Stimulated activated CD4-positive, alpha-beta T cell treated with anti-CD3 and anti-CD28 coated beads, Interleukin-2, amount 100 ng/mL, for 4 hours (primary cell): ENCODE results near the gene RABGEF1.
"Not testable (repeated sequence)": the region's sequence is repeated elsewhere in the genome, so short reads cannot be mapped to it uniquely, and the experiment has no call there.

Source experiments
- DNase-seq: peaks from one replicate; pipeline ENCODE4 v3.0.0-alpha.2; 2020; ENCODE audit warnings: low read depth

The RABGEF1 gene

DNA sequence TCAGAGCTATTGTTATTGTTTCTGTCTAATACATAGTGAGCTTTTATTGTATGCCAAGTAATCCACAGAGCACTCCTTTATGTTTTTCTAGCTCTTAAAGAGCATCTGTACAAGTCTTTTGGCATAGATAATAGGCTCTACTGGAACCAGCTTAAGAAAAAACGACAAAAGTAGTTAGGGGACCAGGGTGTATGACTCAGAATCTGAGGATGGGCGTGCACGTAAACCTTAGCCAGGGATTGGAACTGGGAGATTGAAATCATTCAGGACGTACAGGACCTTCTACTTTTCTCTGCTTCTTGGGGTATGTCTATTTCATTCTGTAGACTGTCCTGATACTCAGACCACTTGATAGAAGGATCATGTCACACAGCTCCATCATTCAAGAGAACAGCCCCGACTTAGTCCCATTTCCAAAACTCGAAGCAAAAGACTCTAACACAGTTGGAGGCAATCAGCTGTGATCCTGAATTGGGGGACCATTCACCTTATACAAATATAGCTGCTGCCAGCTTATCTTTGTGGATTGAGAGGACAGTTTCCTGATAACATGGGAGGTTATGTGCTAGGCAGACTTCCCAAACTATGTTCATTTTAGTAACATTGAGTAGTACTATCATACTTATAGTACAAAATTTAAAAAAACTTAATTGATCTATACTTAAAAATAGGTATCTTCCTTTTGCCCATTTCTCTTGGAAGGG, 24.9 kb downstream of the RABGEF1 start:
- not testable (repeated sequence) for DNase-seq

DNA sequence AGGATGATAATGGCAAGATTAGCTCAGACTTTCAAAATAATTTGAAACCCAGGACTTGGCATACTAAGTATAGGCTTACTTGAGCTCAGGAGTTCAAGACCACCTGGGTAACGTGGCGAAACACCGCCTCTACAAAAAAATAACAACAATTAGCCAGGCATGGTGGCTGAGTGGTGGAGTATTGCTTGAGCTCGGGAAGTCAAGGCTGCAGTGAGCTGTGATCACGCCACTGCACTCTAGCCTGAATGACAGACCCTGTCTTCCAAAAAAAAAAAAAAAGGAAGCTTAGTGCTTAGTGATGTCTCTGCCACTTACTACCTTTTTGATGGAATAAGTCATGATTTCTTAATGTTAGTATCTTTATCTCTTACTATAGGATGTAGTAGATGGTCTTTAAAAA, 25.5 kb downstream of the RABGEF1 start:
- DNase-seq, result no peak

DNA sequence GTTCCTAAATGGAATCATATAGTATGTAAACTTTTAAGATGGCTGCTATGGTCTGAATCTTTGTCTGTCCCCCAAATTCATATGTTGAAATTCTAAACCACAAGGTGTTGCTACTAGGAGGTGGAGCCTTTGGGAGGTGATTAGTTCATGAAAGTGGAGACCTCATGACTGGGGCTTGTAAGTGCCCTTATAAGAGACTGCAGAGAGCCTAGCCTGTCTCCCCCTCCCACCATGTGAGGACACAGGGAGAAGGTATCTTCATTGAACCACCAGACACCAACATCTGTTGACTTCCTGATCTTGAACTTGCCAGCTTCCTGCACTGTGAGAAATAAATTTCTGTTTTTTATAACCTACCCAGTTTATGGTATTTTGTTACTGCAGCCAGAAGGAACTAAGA, 27.0 kb downstream of the RABGEF1 start:
- not testable (repeated sequence) for DNase-seq

DNA sequence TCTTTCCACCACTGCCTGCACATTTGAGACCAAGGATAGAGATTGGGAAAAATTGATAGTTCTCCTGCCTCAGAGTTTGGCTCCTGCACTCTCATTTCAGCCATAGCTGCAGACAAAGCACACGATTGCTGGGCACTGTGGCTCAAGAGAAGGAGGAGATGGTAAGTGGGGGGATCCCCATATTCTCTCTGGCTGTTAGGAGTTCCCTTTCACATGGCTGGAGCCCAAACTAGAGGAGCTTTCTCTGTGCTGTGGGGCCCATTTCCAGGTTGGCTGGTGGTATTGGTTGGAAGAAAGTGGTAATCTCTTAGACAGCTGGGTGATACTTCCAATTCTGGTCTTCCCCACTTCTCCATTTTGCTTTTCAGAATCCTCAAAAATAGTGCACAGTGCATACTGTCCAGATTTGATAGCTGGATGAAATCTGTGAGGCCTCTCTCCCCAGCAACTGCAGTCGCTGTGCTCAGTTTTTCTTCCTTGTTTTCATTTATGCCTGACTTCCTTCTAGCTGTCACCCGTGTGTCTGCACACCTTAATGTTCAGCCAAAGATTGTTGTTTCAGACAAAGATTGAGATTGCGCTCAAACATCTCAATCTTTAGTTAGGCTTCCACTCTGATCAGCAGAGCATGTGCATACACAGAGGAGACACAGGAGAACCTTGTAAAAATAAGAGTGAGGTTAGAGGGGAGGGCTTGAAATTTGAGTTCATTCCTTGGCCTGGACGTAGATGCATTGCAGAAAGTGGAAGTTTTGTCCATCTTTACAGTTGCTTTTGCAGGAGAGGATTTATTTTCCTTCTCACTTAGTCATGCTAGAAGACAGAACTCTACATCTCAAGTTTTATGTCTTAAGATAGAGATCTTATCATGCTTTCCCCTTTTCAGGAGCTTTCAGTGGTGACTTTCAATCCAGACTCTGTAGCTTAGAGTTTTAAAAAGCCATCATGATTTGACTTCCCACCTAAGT, 28.6 kb downstream of the RABGEF1 start:
- DNase-seq, result no peak

DNA sequence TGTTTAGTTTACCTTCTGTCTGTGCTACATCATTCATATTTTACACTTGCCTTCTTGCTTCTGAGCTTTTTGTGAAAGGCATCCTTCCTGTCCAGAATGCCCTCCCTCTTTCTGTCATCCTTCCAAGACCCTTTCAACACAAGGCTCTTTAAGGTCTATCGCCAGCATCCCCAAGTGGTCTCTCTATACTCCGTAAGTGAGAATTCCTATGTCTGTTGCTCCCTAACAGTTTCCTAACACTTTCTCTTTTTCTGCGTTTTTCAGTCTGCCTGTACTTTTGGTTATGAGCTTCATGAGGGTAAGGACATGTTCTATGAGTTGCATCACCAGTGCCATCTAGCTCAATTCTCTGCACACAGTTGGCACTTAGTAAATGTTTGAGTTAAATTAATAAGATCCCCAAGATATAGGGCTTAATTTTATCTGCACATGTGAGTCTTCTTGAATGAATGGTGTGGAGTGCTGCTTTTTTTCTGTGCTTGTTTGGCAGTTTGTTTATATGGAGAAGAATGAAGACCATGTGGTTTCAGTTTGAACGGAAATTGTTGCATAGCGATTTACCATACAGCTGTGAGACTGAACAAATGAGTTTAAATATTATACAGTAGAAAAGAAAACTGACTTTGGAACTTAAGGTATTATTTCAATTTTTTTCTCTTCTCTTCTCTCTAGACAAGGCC, 29.4 kb downstream of the RABGEF1 start:
- DNase-seq, result no peak

DNA sequence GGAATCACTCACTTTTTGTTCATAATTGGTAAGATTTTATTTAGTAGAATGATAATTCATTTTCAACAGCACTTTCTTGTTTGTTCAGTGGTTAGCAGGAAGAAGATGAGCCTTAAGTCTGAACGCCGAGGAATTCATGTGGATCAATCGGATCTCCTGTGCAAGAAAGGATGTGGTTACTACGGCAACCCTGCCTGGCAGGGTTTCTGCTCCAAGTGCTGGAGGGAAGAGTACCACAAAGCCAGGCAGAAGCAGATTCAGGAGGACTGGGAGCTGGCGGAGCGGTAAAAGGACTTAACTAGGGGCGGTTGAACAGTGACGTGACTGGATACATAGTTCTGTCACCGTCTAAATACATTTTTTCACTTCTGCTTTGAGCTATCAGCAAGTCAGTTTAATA, 31.3 kb downstream of the RABGEF1 start:
- DNase-seq, result no peak

DNA sequence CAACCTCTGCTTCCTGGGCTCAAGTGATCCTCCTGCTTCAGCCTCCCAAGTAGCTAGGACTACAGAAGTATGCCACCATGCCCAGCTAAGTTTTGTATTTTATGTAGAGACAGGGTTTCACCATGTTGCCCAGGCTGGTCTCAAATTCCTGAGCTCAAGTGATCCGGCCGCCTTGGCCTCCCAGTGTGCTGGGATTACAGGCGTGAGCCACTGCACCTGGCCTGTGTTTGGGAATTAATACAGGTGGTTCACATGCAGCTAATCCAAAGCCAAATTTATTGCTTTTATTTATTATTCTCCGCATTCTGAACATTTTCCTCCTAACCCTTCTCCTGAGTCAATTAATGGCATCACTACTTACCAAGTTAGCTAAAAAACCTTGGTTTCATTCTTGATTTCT, 33.2 kb downstream of the RABGEF1 start:
- DNase-seq, result not testable (repeated sequence)

DNA sequence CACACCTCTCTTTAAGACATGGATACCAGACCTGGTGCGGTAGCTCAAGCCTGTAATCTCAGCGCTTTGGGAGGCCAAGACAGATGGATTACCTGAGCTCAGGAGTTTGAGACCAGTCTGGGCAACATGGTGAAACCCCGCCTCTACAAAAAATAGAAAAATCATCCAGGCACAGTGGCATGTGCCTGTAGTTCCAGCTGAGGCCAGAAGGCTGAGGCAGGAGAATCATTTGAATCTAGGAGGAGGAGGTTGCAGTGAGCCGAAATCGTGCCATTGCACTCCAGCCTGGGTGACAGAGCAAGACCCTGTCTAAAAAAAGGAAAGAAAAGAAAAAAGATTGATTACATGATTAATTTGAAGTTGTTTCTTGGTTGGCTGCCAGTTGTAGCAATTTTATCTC, 35.9 kb downstream of the RABGEF1 start:
- DNase-seq, result not testable (repeated sequence)

DNA sequence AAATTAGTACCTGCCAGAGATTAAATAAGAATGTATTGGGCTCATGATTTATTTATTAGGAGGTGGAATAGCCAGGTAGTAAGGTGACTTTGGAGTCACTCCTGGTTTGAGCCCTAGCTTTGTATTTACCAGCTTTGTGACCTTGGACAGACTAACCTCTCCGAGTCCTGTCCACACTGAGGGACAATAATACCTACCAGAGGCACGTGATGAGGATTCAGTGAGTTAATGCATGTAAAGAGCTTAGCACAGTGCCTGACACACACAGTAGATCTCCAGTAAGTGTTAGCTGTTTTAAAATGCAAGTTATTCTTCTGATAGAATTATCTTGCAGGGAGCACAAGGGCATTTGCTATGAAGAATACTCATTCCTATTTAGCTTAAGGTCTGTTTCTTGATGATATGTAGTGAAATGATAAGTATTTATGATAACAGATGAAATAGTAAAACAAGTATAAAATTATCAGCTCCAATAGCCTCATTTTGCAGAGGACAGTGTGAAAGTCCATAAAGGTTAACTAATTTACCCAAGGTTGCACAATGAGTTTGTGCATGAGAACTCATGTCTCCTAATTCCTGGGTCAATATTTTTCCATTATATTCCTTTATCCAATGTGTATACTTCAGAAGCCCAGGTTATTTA, 36.4 kb downstream of the RABGEF1 start:
- DNase-seq, result no peak

DNA sequence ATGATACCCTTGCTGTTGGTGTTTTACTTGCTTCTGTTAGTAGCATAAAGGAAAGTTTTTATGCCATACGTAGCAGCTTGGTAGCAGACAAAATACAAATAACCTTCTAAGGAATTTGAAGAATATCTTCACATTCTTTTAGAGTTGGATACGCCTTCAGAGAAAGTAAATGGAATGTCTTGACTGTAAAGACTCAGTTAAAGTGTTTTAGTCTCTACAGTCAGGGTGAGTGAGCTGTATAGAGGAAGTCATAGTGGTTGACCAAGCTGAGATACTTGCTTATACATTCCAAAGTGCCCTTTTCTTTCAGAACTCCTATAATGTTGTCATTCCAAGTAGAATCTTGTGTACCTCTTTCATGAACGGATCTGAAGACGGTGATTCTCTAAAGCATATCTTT, 37.7 kb downstream of the RABGEF1 start:
- no peak for DNase-seq

DNA sequence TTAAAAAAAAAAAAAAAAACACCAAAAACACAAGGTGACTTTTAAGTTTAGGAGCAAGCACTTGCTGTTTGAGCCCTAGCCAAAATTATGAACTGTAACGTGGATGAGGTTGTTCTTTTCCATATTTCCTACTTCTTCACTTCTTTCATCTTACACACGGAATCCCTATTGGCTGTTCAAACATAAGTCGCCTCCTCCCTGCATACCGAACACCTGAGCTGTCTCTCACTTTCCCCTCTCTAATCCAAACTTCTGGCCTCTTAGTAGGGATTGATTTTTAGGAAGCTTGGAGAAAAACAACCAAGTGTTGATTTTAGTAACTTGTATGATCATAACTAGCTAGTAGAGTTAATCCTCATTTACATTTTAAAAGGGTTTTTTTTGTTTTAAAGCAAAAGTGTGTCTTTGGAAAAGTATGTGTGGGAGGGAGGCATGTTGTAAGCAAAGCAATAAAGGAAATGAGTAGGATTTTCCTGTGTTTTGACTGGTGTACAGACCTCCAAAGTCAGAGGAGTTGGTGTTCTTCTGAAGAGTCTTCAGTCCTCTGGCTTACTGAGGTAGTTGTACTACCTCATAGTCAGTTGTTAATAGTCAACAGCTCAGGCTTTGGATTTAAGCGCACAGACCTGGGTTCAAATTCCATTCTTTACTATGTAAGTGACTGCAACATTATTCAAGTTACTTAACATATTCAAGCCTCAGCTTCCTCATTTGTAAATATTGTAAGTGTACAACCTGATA, 39.3 kb downstream of the RABGEF1 start:
- no peak for DNase-seq

DNA sequence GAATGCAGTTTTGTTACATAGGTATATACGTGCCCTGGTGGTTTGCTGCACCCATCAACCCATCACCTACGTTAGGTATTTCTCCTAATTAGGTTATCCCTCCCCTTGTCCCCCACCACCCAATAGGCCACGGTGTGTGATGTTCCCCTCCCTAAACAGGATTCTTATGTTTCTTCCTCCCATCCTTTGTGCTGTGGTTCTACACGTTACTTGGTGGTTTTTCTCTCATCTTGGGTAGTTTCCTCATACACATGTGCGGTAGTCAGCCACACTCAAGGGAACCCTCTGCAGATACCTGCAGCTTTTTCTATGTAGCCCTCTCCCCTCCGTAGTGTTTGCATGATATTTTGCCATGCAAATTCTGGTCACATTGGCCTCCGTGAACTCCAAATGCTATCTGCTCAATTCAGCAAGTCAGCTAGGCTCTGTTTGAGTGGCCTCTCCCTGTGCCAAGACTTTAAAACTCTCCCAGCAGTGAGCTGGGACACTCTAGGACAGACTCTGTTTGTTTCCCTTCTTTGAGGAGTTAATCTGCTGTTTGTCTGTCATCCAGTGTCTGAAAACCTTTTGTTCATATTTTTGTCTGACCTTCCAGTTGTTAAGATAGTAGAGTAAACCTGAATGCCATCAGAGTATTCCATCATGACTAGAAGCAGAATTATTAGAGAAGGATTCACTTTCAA, 41.0 kb downstream of the RABGEF1 start:
- no peak for DNase-seq

DNA sequence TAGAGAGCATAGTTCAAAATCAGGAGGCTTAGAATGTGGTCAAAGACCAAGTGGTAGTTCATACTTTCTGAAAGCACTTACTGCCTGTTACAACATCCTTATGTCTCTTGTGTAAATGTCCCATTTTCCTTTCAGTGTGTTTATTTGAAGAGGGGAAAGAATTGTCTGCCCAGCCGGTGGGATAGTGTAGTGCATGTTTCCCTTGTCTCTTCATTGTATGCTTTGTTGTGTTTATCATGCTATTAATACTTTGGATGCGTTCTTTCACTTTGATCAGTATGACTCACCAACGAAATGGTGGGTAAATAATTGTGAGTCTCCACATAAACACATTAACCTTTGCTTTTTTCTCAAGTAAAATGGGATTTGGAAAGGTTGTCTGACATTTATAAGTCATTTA, 42.3 kb downstream of the RABGEF1 start:
- not testable (repeated sequence) for DNase-seq

DNA sequence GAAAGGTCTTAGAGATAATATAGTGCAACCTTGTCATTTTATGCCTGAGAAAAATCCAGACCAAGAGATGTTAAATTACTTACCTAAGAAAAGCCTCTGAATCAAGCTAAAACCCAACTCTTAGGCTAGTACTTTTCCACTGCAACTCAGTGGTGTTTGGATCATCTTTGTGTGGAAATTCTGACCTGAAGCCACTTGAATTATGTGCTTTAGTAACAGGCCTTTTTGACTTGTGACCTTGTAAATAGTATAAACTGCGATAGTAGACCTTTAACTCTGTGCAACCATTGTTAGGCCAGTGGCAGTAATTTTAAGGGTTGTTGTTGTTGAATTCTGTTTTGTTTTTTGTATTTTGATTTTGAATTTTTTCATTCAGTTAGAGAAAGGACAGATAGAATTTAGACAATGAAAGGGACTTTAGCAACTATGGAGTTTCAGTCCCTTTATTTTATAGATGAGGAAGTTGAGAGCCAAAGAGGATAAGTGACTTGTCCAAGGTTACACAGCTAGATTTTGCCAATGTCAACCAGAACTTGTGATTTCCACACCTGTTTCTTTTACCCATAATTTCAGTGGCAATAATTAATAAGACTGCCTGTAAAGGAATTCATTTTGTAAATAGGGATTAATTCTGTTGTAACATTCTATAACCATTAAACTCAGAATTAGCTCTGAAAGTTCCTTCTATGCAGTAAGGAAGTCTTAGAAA, 43.5 kb downstream of the RABGEF1 start:
- not testable (repeated sequence) for DNase-seq

DNA sequence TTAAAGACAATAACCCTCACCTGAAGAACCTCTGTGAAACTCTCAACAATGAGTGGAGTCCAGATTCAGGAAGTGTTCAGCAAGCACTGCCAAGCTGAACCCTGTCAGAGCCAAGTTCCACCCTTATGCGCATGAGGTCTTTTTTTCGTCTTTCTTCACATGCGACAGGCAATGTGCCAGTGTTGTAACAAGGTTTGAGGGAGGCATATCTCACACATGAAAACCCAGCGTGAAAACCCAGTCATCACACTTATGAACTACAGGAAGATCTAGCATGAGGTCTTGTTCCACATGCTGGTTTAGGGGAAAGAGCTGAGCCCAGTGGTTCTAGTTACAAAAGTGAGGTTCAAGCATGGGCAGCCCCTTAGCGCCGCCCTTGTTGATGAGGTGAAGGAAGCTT, 49.7 kb downstream of the RABGEF1 start:
- DNase-seq, result no peak

DNA sequence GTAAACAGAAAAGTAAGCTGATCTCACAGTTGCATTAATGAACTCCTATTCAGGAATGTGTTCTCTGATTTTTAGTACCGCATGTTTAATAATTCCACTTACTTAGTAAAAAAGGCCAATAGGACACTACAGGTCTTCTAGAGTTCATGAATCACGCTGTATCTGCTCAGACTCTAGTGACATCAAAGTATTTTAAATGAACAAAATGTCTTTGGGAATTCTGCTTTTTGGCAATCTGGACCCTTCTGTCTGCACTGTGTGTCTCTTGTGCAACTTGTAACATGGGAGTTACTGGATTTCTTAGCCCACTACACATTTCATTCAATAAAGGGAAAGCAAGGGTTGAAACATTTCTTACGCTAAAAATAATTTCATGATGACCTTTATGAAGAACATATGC, 50.2 kb downstream of the RABGEF1 start:
- no peak for DNase-seq

DNA sequence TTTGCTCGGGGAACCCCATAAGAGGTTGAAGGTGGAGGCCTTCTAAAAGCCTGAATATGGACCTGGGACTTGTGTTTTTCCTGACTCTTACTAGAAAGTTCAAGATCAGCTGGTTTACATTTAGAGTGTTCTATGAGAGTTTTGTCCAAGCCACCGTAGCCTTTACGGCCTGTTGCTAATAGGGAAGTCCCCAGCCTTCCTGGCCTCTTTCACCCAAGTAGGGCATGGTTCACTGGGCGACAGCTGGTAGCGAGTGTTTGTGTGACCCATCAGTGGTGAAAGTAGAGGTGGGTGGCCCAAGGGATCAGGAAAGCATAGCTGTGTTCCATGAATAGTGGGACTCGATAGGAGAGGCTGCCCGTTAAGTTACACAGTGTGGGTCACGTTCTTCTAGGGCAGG, 60.1 kb downstream of the RABGEF1 start:
- no peak for DNase-seq

DNA sequence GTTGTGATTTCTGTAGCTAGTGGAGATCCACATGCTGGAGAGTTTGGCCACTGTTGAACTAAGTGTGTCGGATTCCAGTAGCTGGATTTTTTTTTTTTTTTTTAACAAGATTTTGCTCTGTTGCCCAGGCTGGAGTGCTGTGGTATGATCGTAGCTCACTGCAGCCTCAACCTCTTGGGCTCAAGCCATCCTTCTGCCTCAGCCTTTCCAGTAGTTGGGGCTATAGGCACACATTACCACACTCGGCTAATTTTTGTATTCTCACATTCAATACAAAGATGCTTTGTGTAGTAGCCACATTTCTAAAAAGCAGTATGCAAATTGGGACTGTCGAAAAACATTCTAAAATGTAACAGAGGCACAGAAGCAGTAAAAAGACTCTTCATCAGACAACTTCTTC, 63.5 kb downstream of the RABGEF1 start:
- no peak for DNase-seq

DNA sequence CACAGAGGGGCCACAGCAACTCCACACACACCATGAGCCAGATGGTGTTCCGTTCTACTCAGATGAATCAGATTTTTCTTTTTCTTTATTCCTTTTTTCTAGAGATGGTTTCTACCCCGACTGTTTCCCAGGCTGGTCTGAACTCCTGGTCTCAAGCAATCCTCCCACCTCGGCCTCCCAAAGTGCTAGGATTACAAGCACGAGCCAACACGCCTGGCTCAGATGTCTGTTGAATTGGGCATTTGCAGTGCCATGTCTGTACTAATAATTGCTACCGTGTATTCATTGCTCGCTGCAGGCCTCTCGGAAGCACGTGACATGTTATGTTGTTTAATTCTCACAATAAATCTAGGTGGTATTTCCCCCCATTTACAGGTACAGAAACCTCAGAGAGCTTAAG, 67.2 kb downstream of the RABGEF1 start:
- no peak for DNase-seq

DNA sequence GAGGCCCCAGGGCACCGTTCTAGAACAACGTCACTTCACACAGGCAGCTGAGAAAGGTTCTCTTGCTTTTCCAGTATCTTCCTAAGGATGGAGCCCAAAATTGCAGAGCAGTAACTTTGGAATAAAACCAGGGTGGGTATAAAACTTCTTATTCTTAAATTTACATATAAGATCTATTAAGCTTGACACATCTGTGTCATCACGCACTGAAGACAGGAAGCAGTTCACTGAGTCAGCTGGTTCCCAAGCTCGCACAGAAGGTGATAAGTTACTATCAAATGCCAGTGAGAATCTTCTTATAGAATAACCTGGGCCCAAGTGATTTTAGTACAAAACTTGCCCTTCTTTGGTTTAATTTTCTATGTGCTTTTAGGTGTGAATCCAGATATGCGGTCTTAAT, 70.2 kb downstream of the RABGEF1 start:
- no peak for DNase-seq
